PFSK-1 (cell line): ENCODE results near the gene GJE1.

Experiments used
- FOXP2 ChIP-seq: optimal IDR thresholded peaks from 2 replicates; pipeline ENCODE3; 2011; ENCODE audit warnings: borderline replicate concordance, control low read depth, inconsistent platforms; ENCODE audit not compliant: insufficient read depth; ENCODE audit errors: extremely low read length, extremely low read depth
- POLR2AphosphoS5 ChIP-seq: IDR thresholded peaks from 2 replicates; pipeline ENCODE4 v1.6.1; 2012; ENCODE audit warnings: low read depth, mild to moderate bottlenecking, control low read depth, low read length, moderate library complexity
- REST ChIP-seq, 2 experiments: IDR thresholded peaks; 2 replicates each; pipeline versions ENCODE4 v1.6.1 to v1.8.0; 2011 to 2012; ENCODE audit warnings: low read depth in 2 of 2, low read length in 2 of 2, control low read depth in 1 of 2, inconsistent platforms in 1 of 2, mild to moderate bottlenecking in 1 of 2, moderate library complexity in 1 of 2; ENCODE audit not compliant: insufficient read depth in 1 of 2
- SIN3A ChIP-seq: IDR thresholded peaks from 2 replicates; pipeline ENCODE4 v1.6.1; 2012; ENCODE audit warnings: mild to moderate bottlenecking, low read length, moderate library complexity, borderline replicate concordance; ENCODE audit not compliant: insufficient read depth
- TAF1 ChIP-seq: IDR thresholded peaks from 2 replicates; pipeline ENCODE4 v1.6.1; 2012; ENCODE audit warnings: low read length, control low read depth, borderline replicate concordance; ENCODE audit not compliant: insufficient read depth

The GJE1 gene

DNA sequence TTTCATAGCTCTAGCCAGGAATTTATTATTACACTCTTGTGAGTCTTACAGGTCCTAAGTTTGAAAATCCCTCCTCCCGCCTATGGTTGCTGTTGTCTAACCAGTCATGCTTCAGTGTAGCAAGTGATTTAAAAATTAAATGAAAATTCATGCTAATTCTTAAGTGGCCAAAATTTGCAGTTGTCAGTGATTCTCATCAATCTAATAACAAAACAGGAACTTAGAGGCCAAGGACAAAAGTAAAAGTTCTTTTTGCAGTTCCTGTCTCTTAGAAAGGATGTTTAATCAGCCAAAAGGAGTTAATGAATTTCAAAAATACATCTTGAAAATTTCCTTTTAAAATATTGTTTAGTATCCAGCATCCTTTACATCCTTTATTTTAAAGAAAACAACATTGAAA, 50.6 kb downstream of the GJE1 start:
- no peak for TF ChIP-seq TAF1
- no peak for TF ChIP-seq POLR2AphosphoS5
- no peak for TF ChIP-seq FOXP2
- no peak for TF ChIP-seq REST (IDR thresholded peaks at IDR 0.05; ENCODE audit: insufficient read depth in 1 of 2, low read depth in 2 of 2, low read length in 2 of 2)
- TF ChIP-seq SIN3A, result no peak

- TF ChIP-seq FOXP2, result no peak
- TF ChIP-seq POLR2AphosphoS5, result no peak
- no peak for TF ChIP-seq REST (IDR thresholded peaks at IDR 0.05; ENCODE audit: insufficient read depth in 1 of 2, low read depth in 2 of 2, low read length in 2 of 2)
- TF ChIP-seq SIN3A, result no peak
- no peak for TF ChIP-seq TAF1
These were observed 51.6 kb downstream of the GJE1 start for GRCh38 chr6:142184307-142184706.
